Measurements from ENCODE around the gene KCNJ11.

DNA sequence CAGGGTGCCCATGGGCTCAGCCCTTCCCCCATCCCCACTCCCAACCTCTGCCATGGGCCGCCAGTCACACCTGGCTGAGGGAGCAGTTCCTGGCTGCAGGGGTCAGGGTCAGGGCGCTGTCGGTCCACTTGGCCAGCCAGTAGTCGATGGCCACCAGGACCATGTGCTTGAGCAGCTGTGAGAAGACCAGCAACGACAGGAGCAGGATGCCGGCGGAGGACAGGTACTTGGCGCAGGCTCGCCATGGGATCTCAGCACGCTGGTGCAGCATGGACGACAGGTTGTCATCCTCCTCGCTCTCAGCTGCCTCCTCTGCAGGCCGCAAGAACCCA is 18.3 kb upstream of the KCNJ11 start:
- TF ChIP-seq GATA2 (IDR thresholded peaks at IDR 0.05; ENCODE audit: low read depth, low read length), result no peak
- TF ChIP-seq GATA3 (IDR thresholded peaks at IDR 0.05; ENCODE audit: low read depth, low read length), result no peak
